Renal pelvis (tissue), 4 donors: Measurements from ENCODE around the gene DPM2. TPM values are rescaled to one million over a fixed set of nuclear protein-coding genes. Genes with fewer than 3 reads are reported as not detected.

Source experiments
- DNase-seq: peaks from one replicate; pipeline ENCODE4 v3.0.0-alpha.2; 2013
- polyA plus RNA-seq, 3 donors: library from polyadenylated mRNA; unstranded; fragments of 120-200 nt; gene quantifications; one replicate each; pipeline ENCODE4 v1.2.1, GENCODE V29; 2013; ENCODE audit not compliant: insufficient read length in 3 of 3

Gene DPM2
- polyA plus RNA-seq, 3 donors: 38.3 to 43.6 (median 40.8) TPM

- DNase-seq: no peak
Measured at GRCh38 chr9:127905004-127905728, 32.5 kb downstream of the DPM2 start.

DNA sequence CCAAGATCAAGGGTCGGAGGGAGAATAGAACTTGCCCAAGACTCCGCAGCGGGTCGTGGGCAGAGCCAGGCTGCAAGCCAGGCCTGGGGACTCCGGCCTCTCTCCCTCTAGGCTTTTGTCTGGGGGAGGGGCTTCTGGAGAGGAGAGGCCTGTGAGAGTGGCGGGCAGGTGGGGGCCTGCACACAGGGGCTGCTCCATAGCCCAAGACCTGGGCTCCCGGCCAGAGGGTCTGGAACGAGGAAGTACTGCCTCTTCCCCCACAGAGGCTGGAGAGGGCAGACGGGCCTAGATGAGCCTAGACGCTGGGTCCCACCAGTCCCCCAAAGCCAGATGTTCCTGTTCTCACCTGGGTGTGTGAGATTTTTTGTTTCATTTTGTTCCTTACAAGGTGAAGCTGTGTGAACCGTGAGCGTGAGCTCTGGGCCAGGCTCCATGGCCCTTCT, 33.1 kb downstream of the DPM2 start:
- no peak for DNase-seq

DNA sequence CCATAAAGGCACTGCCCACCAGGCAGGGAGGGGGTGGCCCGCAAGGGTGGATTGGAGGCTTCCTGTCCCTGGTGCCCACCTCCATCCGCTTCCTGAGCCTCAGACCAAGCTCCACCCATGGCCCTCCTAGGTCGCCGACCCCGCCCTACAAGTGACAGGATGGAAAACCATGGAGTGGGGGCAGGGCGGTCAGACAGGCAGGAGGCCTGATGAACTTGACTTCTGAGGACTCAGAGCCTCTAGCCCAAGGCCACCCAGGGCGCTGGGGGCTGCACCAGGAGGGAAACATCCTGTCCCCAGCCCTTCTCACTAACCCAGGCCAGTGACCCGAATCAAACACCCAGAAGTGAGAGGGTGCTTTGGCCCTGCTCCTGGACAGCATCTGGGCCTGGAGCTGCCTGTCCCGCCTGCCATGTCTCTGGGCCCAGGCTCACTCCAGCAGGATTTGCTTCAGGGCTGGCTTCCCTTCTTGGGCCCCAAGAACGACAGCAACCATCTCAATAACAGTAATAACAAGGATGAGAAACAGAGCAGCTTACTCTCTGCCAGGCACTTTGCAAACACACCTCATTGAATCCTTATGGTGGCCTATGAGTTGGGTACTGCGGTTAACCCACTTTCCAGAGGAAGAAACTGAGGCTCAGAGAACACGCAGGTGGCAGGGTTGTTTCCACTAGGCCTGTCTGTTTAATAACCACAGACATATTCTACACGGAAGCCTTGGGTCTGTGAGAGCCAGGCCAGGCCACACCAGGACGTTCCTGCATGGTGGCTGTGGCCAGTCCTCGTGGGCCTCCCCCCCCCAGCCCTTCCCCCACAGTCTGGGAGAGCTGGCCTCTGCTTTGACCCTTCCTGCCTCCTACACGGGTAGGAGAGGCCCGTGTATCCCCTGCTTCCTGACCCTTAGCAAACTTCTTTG, 33.8 kb downstream of the DPM2 start:
- no peak for DNase-seq

DNA sequence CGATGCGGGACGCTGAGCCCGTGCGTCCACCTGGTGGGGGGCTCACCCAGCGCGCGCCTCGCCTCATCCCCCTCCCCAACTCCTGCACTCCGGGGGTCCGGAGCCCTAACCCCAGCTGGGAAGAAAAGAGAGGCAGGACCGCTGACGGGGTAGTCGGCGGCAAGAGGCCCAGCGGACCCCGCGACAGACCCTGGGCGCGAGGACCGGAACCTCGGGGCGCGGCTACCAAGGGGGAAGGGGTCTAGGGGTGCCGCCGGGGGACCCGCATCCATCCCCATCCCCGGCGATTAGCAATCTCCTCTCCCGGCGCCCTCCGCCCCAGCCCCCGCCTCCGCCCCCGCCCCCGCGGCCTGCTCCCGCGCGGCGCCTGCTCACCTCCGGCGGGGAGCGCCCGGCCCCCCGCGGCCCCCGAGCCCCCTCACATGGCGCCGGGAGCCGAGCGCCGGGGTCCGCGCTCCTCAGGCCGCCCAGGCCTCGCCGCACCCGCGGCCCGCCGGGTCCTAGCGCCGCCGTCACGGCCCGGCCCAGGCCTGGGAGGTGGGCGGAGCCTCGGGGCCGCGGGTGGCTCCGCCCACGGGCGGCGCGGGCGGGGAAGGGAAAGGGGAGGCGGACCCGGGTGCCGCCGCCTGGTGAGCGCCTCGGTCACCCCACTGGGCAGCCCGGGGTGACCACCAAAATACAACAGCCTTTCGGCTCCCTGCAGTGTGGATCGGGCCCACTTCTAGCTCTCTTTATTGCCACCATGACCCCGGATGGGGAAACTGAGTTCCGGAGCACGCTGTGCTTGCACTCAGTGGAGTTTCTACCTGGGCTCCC, 38.3 kb downstream of the DPM2 start, which contains the start of gene ST6GALNAC6:
Gene ST6GALNAC6 (minus strand): TSS at position 476 of the 816 bp plus-strand sequence. CDS start 1,622 bp downstream, outside the sequence.
- peak; percentile 83 for DNase-seq

GRCh38 chr9:127898433-127899127, 39.1 kb downstream of the DPM2 start:
- peak; percentile 79 for DNase-seq

- DNase-seq: peak; percentile 85
Measured at GRCh38 chr9:127897193-127897692, 40.4 kb downstream of the DPM2 start.

DNA sequence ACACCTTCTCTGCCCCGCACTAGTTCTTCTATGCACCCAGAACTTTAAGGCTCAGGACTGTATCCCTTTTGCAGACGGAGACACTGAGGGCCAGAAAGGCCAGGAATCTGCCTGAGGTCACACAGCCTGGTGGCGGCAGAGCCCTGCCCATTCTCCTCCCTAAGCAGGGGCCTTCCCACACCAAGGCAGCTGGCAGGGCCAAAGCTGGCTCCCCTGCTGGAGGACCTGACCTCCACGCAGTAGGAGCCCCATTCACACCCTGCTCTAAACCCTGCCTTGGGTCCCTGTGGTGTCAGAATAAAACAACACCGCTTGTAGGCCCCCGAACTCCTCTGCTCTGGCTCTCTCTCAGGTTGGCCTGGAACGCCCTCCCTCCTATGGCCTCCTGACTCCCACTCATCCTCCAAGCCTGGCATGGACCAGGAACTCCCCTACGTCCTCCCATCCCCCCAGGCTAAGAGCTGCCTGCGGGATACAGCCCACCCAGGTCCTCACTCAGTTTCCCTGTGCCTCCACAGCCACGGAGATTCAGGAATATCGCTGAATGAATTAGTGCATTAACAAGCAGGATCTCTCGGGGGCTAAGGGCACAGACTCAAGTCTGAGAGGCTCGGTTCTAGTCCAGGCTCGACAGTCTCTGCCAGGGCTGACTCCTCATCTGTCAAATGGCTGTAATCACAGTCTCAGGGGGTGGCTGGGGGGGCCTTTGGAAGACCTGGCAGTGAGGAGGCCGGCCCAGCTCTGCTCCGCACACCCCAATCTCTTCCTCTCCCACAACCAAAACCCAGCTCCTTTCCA, 41.1 kb downstream of the DPM2 start:
- no peak for DNase-seq

GRCh38 chr9:127895811-127896210, 41.8 kb downstream of the DPM2 start:
- no peak for DNase-seq

DNA sequence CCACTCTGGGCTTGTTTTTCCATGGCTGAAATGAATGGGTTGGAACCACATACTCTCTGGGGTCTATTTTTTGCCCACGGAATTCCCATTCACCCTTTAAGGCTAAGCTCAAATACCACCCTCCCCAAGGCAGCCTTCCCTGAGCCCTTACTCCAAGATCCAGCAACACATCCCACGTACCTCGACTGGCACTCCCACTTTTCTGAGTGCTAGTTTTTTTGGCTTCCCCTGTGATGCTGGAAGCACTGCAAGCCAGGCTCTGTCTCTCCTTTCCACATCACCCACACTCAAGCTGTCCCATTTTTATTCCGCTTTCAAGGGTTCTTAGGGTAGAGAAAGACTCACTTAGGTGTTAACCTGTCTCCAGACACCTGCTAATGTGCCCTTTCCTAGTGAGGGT, 44.3 kb downstream of the DPM2 start:
- DNase-seq: no peak

GRCh38 chr9:127892831-127893230, 44.8 kb downstream of the DPM2 start:
- no peak for DNase-seq

- no peak for DNase-seq
Measured at GRCh38 chr9:127890053-127890452, 47.6 kb downstream of the DPM2 start.

DNA sequence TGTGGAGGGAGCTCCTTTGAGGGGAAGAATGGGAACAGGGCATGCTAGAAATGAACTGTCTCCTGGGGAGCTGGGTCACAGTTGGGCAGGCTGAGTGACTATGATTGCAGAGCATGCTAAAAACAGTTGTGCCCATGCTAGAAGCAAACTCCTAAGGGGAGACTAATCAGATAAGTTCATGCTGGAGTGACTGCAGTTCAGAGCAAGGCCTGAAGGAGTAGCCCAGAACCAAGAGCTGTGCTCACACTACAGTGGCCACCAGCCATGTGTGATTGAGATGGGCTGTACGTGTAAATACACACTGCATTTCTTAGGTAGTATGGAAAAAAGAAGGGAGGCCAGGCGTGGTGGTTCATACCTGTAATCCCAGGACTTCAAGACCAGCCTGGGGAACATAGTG, 49.9 kb downstream of the DPM2 start:
- DNase-seq: no peak

DNA sequence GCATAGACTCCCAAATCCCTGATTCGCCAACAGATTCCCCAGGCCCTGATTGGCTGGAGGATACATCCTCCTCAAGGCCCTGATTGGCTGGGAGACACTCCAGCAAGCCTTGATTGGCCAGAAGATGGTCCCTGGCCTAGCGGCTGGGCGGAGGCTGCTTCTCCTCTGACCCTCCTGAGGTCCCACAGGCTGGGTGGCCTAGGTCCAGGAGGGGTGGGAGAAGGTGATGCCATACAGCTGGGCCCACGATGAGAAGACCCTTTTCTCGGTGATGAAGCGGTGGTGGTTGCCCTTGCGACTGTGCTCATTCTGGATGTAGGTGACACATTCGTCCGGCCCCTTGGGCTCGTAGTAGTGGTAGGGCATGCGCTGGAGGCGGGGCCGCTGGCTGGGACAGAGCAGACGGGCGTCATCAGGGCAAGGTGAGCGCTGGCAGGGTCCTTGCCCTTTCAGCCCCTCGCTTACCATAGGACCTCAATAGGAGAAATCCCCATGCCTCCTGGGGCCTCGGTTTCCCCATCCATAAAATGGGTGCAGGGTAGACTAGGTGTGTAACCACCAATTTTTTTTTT, 51.2 kb downstream of the DPM2 start:
- DNase-seq: no peak

DNA sequence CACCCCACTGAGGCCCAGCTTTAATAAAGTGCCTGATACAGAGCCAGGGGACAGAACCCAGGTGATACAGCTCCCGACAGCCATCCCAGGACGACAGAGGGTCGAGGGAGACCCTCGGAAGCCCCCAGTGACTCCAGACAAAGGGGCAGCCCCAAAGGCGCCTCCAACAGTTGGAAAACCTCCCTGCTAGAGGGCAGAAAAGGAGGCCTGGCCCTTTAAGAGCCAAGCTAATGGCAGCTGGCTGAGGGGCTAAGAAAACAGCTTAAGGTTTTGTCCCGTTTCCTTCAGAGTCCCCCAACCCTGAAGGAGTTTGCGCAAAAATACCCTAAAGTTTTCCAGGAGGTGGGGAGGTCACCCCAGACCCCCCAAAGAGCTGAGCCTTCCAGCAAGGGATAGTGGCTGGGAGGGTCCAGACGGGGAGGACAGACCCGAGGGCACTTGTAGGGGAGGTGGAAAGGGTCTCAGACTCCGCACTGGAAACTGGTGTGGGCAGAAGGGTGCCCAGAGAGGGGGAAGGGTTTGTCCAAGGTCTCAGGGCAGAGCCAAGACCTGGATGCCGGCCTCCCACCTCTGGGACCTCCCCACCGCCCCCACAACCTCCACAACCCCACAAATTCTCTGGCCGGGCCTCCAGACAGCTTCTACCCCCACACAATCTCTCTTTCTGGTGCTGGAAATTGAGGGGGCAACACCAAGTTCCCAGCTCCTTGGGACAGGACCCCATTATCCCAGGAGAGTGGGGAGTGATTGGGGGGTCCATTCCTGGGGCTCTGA, 52.0 kb downstream of the DPM2 start:
- DNase-seq: no peak

Other genes with a start within 250 kb of the DPM2 start
- 1 to 10 TPM; 4.6 to 6.6 (median 6.5) TPM for gene CFAP157, start 230.9 kb downstream of the DPM2 start, polyA plus RNA-seq
- 10 to 100 TPM in 2 of 3 donors, 1 to 10 TPM in 1; 7.8 to 13.5 (median 13.2) TPM for gene PTRH1, start 222.2 kb downstream of the DPM2 start, polyA plus RNA-seq
- under 1 TPM; 0.20 to 0.37 (median 0.26) TPM for gene TTC16, start 221.8 kb downstream of the DPM2 start, polyA plus RNA-seq
- 10 to 100 TPM; 17.6 to 19.8 (median 18.6) TPM for gene TOR2A, start 202.6 kb downstream of the DPM2 start, polyA plus RNA-seq
- 10 to 100 TPM; 13.4 to 20.4 (median 19.7) TPM for gene SH2D3C, start 159.2 kb downstream of the DPM2 start, polyA plus RNA-seq
- gene CDK9, start 151.8 kb downstream of the DPM2 start, polyA plus RNA-seq: 10 to 100 TPM; 74.6 to 78.2 (median 77.1) TPM
- 10 to 100 TPM; 45.4 to 53.4 (median 50.6) TPM for gene FPGS, start 135.0 kb downstream of the DPM2 start, polyA plus RNA-seq
- gene ENG, start 83.2 kb downstream of the DPM2 start, polyA plus RNA-seq: 10 to 100 TPM; 74.0 to 99.8 (median 89.8) TPM
- 10 to 100 TPM; 44.0 to 46.4 (median 44.7) TPM for gene AK1, start 60.2 kb downstream of the DPM2 start, polyA plus RNA-seq
- 10 to 100 TPM; 48.1 to 50.6 (median 49.2) TPM for gene ST6GALNAC6, start 38.3 kb downstream of the DPM2 start, polyA plus RNA-seq
- 10 to 100 TPM; 13.5 to 17.2 (median 16.1) TPM for gene ST6GALNAC4, start 20.8 kb downstream of the DPM2 start, polyA plus RNA-seq
- 1 to 10 TPM; 1.9 to 2.9 (median 2.7) TPM for gene PIP5KL1, start 7.1 kb downstream of the DPM2 start, polyA plus RNA-seq
- gene EEIG1, start 43.1 kb upstream of the DPM2 start, polyA plus RNA-seq: 10 to 100 TPM; 38.0 to 51.3 (median 44.6) TPM
- 10 to 100 TPM; 10.4 to 13.9 (median 11.8) TPM for gene NAIF1, start 129.5 kb upstream of the DPM2 start, polyA plus RNA-seq
- 10 to 100 TPM; 12.6 to 13.7 (median 12.8) TPM for gene SLC25A25, start 130.4 kb upstream of the DPM2 start, polyA plus RNA-seq
- gene PTGES2, start 189.9 kb upstream of the DPM2 start, polyA plus RNA-seq: 10 to 100 TPM; 52.4 to 57.9 (median 55.7) TPM
- 1 to 10 TPM in 1 of 3 donors, under 1 TPM in 2; 0.49 to 1.2 (median 0.78) TPM for gene LCN2, start 211.6 kb upstream of the DPM2 start, polyA plus RNA-seq
- 10 to 100 TPM; 51.7 to 63.7 (median 61.9) TPM for gene BBLN, start 222.4 kb upstream of the DPM2 start, polyA plus RNA-seq